GM19455 (cell line): ENCODE results near the gene RMRP.

Experiments used
- ATAC-seq: cut with Tn5 transposase; IDR thresholded peaks from one replicate; pipeline ENCODE4 v1.9.1; 2021; ENCODE audit not compliant: unreplicated experiment

RMRP gene

DNA sequence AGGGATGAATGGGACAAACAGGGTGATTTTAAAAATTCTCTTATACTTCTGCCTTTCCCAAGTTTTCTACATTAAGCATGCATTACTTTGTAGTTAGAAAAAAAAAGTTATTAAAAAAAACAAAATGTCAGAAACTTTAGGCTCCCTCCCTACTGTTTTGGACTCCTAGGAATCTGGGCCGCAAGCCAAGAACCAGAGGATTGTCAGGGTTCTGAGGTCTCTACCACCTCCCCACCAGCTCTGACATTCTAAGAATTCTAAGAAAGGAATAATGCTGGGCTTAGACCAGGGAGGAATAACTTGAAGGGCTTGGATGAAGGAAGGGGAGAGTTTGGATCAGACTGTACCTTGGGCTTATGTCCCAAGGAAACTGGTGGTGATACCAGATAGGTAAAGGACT, 8.2 kb upstream of the RMRP start:
- no peak for ATAC-seq

DNA sequence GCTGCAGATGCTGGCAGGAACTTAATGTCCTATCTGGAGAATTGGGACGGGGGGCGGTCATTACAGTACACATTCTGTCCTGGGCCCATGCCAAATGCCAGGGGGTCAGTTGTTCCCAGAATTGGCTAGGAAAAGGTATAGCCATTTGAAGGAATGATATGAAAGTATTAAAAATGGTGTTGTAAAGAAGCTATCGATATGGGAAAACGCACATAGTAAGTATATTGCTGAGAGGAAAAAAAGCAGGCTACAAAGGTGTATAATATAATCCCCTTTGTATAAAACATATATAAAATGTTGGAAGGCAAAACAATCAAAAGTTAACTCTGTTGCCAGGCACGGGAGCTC, 7.6 kb upstream of the RMRP start:
- ATAC-seq: no peak

DNA sequence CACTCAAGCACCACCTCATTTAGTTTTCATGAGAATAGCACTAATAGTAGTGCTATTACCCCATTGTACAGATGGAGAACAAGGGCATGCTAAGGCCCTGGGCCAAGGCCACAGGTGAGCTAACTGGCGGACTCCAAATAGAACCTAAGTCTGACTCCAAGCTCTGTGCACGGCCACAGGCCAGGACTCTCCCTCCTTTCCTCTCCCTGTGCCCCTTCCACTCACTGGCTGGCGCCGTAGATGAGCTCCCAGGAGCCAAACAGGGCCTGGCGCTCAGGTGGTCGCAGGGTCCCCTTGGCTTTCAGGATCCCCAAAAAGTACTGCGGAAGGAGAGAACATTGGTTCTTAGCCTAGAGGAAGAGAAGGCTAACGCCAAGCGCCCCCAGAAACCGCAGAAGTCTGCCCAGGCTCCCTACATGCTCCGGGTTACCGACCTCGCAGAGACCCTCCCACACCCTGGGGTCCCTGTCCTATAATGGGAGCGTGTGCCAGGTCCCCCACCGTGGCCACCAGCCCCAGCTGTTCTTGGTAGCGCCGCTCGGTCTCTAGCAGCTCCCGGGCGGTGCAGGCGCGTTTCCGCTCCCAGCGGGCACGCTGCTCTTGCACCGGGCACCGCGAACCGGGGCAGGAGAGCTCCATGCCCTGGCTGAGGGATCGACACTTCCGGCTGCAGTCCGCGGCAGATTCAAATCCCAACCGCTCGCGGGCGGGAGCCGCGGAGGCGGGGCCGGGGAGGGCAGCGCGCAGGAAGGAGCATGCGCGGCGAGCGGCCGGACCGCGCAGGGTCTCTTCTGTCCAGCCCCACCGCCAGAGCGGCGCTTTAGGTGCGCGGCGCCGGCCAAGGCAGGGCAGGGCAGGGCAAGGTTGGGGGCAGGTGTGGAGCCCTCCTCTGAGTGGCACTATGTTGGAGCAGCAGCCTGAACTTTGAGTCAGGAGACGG, 7.0 kb upstream of the RMRP start, which contains the start of gene ARHGEF39:
TSS of gene ARHGEF39 (minus strand) at position 665 of the 940 bp plus-strand sequence. CDS start at position 639, 26 bp downstream.
- peak; percentile 66 for ATAC-seq

DNA sequence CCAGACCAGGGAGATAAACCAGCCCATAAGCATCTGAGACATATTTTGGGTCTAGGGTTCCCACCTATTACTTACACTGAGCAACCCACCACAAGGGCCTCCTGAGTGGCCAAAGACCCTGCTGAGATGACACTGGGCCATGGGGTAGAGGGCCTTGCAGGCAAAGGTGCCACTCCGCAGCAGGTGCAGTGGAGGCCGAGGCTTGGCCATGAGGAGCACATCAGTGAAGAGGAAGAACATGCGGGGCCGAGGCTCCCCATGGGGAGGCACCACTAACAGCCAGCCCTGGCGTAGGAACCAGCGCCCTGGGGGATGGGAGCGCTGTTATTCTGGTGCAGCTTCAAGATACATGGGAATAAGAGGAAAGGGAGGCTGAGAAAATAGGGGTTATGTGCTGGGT, 4.6 kb upstream of the RMRP start:
- no peak for ATAC-seq

DNA sequence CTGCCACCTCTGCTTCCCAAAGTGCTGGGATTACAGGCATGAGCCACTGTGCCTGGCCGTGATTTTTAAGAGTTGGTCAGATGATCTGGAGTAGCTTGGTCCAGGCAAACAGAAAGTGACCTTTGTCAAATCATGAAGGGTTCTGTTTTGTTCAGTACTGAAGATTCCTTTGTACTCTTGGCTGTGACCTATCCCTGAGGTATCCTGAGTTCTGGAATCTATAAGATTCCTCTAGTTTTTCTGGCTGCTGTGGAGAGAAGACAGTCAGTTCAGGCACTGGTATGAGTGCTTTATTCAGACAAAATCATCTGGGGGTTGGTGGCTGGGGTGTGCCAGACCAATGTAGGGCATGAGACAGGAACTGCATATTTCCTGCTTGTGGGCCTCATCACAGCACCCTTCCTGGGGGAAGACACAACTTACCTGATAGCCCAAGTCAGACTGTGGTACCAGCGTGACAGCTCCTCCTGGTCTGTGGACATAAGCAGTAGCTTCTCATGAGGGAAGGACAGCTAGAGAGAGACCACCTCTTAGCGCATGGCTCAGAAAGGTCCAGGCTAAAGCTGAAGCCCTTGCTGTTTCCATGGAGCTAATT, 4.0 kb upstream of the RMRP start:
- ATAC-seq: no peak

DNA sequence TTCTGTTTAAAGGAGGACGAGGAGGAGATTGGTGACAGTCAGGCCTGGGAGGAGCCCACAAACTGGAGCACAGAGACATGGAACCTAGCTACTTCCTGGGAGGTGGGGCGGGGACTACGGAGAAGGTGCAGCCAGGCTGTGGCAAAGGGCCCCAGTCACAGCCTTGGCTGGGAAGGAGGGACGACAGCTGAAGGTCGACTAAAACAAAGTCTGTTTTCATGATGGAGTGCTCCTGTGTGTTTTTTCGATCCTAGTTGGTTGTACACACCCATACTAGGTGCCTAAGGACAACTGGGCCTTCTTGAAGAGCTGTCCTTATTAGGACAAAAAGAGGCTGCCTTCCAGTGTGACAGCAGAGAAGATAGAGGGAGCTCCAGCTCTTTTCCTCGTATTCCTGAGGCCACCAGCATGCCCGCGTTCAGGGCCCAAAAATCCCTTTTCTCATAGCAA, 3.2 kb upstream of the RMRP start:
- ATAC-seq: no peak

DNA sequence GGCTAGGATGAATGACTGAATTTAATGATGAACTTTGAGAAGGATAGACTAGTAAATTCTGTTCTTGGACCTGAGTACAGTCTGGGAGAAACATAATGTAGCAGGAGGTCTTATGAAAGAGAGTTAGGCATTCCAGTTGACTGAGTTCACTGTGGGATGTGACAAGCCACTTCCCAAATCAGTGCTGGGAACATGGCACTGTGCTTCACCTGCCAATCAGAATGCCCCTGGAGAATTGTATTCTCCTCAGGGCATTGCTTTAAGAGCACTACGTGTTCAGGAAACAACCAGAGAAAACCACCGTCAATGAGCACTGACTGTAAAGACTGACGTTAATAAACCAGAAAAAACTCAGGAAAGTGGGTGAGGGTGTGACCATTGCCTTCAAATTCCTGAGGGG, 1.5 kb upstream of the RMRP start:
- no peak for ATAC-seq

DNA sequence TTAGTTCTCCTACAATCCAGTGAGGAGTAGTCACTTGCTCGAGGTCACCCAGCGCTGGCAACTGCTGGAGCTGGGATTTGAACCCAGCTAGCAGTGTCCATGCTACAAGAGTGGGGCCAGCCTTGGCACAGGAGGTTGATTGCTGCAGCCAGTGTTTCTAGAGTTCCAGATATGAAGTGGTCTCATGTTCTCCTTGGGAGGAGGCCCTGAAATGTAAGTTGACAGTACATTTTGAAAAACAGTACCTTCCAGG, 1.1 kb upstream of the RMRP start:
- no peak for ATAC-seq

DNA sequence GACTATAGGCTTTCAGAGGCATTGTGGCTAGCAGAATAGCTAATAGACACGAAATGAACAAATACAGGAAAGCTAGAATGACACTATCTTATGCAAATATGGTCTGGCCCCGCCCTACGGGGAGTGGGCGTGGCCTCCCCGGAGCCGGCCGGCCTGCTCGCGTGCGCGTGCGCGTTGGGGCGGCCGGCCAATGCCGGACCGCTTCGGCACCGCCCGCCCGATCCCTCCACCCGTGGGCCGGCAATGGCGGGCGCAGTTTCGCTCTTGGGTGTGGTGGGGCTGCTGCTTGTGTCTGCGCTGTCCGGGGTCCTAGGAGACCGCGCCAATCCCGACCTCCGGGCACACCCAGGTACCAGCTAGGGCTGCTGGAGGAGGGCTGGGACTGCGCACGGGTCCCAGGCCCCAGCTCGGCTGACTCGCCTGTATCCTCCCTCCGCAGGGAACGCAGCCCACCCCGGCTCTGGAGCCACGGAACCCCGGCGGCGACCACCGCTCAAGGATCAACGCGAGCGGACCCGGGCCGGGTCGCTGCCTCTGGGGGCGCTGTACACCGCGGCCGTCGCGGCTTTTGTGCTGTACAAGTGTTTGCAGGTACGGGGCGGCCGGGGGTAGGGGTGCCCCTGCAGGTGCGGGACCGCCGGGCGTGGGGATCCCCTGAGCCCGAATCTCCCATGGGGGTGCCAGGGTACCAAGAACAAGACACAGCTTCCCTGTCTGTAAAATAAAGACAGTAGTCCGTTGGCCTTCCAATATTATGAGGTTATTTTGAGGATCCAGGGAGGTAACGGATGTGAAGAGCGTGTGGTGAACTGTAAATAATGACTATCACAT, 533 bp upstream of the RMRP start, which contains the start of gene CCDC107:
TSS of gene CCDC107 (plus strand) at position 156 of the 831 bp plus-strand sequence. CDS start at position 244, 88 bp downstream.
- peak; percentile 62 for ATAC-seq

DNA sequence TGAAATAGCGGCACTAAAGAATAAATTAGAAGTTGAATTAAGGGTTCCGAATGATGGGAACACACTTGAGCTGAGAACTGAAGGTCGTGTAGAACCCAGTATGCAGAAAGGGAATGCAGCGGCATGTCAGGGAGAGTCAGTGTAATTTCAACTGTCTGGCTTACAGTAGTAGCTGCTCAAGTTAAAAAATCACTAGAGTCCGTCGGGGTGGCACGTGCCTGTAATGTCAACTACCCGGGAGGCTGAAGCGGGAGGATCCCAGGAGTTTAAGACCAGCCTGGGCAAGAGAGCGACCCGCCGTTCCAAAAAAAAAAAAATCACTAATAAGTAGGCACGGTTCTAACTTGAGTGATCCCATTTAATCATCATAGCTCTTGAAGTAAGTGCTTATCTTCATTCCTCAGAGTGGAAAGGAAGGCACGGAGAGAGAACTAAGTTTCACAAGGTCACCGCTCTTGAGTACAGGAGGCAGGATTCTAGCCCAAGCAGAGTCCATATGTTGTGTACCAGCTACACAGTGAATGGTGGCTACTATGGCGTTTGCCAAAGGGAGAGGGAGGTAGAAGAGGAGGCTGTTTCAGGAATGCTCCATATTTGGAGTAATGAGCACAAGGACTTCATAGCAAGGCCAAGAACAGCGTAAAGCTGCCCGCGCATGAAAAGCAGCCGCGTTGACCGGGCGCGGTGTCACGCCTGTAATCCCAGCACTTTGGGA, 831 bp downstream of the RMRP start:
- no peak for ATAC-seq

DNA sequence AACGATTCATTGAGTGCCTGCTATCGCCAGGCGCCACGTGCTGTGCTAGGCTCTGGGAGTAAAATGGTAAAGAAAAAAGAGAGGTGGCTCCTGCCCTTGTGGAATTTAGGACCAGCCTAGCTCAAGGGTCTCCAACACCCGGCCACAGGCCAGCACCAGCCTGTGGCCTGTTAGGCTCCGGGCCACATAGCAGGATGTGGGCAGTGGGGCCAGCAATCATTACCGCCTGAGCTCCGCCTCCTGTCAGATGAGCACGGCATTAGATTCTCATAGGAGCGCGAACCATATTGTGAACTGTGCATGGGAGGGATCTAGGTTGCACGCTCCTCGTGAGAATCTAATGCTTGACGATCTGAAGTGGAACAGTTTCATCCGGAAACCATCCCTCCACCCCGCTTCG, 1.5 kb downstream of the RMRP start:
- no peak for ATAC-seq

DNA sequence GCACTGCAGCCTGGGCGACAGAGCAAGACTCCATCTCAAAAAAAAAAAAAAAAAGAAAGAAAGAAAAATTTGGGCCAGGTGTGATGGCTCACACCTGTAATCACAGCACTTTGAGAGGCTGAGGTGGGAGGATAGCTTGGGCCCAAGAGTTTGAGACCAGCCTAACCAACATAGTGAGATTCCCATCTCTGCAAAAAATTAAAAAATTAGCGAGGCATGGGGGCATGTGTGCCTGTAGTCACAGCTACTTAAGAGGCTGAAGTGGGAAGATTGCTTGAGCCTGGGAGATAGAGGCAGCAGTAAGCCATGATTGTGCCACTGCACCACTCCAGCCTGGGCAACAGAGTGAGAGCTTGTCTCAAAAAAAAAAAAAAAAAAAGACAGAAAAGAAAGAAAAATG, 4.2 kb downstream of the RMRP start:
- ATAC-seq: no peak

DNA sequence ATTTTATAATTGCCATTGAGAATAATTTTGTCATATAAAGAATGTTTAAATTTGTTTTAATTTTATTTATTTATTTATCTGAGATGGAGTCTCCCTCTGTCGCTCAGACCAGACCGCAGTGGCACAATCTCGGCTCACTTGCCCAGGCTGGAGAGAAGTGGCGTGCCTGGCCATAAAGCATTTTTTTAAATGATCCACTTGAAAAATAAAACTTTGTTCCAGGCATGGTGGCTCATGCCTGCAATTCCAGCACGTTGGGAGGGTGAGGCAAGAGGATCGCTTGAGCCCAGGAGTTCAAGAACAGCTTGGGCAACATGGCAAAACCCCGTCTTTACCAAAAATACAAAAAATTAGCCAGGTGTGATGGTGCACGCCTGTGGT, 5.0 kb downstream of the RMRP start:
- ATAC-seq: no peak

DNA sequence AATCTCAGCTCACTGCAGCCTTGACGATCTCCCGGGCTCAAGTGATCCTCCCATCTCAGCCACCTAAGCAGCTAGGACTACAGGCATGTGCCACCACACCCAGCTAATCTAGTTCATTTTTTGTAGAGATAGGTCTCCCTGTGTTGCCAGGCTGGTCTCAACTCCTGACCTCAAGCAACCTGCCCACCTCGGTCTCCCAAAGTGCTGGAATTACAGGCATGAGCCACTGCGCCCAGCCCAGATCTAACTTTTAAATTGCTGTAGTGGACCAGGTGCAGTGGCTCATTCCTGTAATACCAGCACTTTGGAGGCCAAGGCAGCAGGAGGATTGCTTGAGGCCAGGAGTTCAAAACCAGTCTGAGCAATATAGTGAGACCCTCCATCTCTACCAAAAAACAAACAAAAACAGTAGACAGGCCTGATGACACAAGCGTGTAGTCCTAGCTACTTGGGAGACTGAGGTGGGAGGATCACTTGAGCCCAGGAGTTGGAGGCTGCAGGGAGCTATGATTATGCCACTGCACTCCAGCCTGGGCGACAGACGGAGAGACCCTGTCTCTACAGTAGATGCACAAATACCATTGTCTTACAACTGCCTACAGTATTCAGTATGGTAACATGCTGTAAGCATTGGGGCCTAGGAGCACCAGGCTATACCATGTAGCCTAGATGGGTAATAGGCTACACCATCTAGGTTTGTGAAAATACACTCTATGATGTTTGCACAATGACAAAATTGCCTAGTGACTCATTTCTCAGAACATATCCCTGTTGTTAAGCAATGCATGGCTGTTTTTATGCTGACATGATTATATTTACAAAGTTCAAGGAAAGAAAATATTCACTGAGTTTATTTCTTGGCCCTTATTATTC, 5.6 kb downstream of the RMRP start:
- no peak for ATAC-seq

DNA sequence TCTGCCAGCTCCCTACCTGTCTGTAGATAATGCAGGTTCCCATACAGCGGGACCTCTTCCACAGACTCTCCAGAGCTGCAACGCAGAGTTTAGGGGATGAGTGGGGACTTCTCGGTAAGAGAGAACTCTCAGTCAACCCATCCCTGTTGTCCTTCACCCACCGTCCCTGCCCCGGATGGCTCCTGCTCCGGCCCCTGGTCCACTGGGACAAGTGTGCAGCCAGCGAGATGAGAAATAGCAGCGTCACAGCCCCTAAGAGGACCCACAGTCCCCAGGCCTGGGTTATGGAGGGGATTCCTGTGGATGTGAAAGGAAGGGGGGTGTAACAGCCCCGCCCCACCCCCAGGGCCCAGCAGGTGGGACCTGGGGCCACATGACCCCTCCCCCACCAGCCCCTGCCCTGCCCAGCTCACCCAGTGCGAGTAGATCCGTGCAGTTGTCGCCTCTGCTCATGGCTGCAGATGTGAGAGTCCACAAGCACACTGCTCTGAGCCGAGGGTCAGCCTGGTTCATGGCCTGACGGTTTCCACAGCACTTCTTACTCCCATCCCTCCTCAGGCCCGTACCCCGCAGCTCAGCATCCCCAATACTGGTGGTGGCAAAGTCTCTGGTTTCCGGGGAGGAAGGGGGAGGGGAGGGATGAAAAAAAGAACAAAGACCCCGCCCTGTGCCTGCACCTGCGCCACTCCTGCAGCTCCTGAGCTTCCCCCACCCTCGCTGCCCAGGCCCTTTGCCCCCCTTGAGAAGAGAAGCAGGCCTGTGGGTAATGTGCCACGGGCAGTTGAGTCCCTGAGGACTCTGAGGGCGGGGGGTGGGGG, 7.3 kb downstream of the RMRP start, which contains the start of gene SIT1:
TSS of gene SIT1 (minus strand) at position 591 of the 818 bp plus-strand sequence. CDS start at position 513, 78 bp downstream.
- ATAC-seq: no peak

DNA sequence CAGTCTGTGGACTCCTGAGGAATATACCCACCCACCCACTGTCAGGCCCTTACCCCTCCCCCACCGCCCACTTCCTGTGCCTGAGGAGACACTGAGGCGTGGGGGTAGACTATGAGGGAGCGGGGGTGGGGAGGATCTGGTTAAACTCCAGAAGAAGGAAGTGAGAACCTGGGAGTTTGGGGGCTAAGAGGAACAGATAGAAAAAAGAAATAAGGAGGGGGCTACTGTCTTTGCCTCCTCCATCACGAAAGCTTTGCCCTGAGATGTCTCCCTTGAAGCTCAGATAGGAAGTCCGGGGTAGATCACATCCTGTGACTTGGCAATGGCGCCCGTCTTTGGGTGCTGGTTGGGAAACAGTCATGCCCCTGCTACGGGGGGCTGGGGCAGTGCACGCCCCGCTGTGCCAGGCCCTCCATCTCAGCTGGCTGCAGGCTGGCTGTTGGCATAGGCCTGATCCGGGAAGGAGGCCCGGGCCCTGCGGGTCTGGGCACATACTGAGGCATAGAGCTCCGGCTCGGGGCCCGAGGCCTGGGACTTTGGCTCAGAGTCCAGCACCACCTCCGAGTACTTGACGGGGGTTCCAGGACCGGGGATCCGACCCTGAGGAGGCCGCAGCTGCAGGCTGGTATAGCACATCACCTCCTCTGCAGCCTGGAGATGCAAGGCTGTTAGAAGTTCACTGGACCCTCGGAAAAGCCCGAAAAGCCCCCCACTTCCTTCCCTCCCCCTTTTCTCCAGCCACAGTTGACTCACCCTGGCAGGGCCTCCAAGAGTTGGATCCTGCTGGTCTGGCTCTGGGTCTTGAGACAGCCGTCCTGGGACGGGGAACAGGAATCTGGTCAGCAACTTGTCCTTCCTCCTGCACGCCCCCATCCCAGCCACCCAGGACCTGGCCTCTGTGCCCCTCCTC, 8.1 kb downstream of the RMRP start:
- ATAC-seq: no peak

DNA sequence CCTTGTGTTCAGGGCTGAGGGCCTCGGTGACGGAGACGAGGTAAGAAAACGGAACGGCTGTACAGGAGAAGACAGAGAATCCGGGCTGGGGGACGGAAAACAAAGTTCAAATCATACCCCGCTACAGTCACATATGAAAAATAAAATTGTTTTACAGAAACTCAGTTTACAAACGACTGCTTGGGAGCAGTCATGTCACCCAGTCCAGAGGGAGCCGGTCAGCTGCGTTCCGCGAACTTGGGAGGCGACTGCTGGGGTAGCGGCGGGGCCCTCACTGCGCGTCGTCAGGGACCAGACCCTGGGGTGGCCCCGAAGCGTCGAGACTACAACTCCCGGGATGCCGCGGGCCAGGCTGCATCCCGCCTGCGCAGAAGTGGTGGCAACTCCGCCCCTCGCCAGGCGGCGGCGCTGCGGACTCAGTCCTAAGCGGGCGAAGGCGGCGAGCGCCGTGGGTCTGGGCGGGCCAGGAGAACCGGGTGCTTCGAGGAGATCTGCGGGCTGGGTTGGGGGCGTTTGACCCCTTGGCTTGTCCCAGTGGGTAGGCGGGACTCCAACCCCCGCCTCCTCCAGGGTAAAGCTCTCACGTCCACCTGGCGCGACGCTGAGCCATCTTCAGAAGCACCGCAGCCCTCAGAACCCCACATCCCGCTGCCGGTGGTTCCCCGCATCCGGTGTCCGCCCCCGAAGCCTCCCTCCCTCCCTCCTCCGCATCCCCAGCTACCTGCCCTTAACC, 11.1 kb downstream of the RMRP start:
- peak; percentile 73 for ATAC-seq
